Mucosa of stomach (tissue), 1 donor: ENCODE measurements around the gene GNG3.
A peak's percentile ranks its signal among the peaks of the same experiment; 100 is the strongest.

Source experiments
- H3K27me3 ChIP-seq: one replicate; pipeline ENCODE4 v1.7.0; 2013; ENCODE audit warnings: mild to moderate bottlenecking, low read length; ENCODE audit not compliant: control insufficient read depth, insufficient read depth
- H3K36me3 ChIP-seq: one replicate; pipeline ENCODE4 v1.7.0; 2013; ENCODE audit warnings: low read length; ENCODE audit not compliant: control insufficient read depth, insufficient read depth
- H3K4me1 ChIP-seq: one replicate; pipeline ENCODE4 v1.7.0; 2013; ENCODE audit warnings: mild to moderate bottlenecking, low read length; ENCODE audit not compliant: control insufficient read depth, insufficient read depth
- H3K4me3 ChIP-seq: one replicate; pipeline ENCODE4 v1.7.0; 2013; ENCODE audit warnings: low read length
- H3K9ac ChIP-seq: one replicate; pipeline ENCODE4 v1.7.0; 2013; ENCODE audit warnings: mild to moderate bottlenecking, low read length, moderate library complexity
- H3K9me3 ChIP-seq: one replicate; pipeline ENCODE4 v1.7.0; 2013; ENCODE audit warnings: mild to moderate bottlenecking, low read length, moderate library complexity; ENCODE audit not compliant: control insufficient read depth
- donor health status: Pancreatic carcinoma.

Gene GNG3

GRCh38 chr11:62707277-62707861 is at the start of gene GNG3, which contains the start of gene BSCL2:
TSS of gene GNG3 (plus strand) at chr11:62707676. CDS start at chr11:62708296, 620 bp downstream.
TSS of gene BSCL2 (minus strand) at chr11:62707424. CDS start at chr11:62707195, 229 bp downstream.
- Histone ChIP-seq H3K4me3 (peak within 1 kb of the TSS; percentile 75), H3K9ac (peak within 1 kb of the TSS; percentile 45), H3K9me3 (no peaks in the 10 kb centered on the region), H3K36me3 (peaks cover 5% of the 10 kb centered on the region), H3K27me3 (no peaks in the 10 kb centered on the region), H3K4me1 (peaks cover 42% of the 10 kb centered on the region)

- Histone ChIP-seq H3K27me3 (no peaks in the 10 kb centered on the region), H3K4me3 (peak overlapping the region; percentile 96), H3K4me1 (peaks cover 30% of the 10 kb centered on the region), H3K9me3 (no peaks in the 10 kb centered on the region), H3K36me3 (peaks cover 11% of the 10 kb centered on the region), H3K9ac (peak overlapping the region; percentile 79)
These were observed 42.9 kb upstream of the GNG3 start for GRCh38 chr11:62664405-62665074.

GRCh38 chr11:62665075-62665598 is 42.3 kb upstream of the GNG3 start, which contains the start of the genes C11orf98 and CSKMT:
TSS of gene C11orf98 (minus strand) at chr11:62665210. CDS start at chr11:62665169, 41 bp downstream.
TSS of gene CSKMT (plus strand) at chr11:62665312. CDS start at chr11:62665880, 568 bp downstream.
- Histone ChIP-seq H3K4me3 (peak within 1 kb of the TSS; percentile 96), H3K9ac (peak within 1 kb of the TSS; percentile 79), H3K9me3 (no peaks in the 10 kb centered on the region), H3K27me3 (no peaks in the 10 kb centered on the region), H3K4me1 (peaks cover 36% of the 10 kb centered on the region), H3K36me3 (peaks cover 11% of the 10 kb centered on the region)

- Histone ChIP-seq H3K9me3 (no peaks in the 10 kb centered on the region), H3K27me3 (no peaks in the 10 kb centered on the region), H3K9ac (peak overlapping the region; percentile 79), H3K4me1 (peaks cover 36% of the 10 kb centered on the region), H3K4me3 (peak overlapping the region; percentile 96), H3K36me3 (peaks cover 11% of the 10 kb centered on the region)
These were observed 41.7 kb upstream of the GNG3 start for GRCh38 chr11:62665599-62666258.

- Histone ChIP-seq H3K27me3 (no peaks in the 10 kb centered on the region), H3K36me3 (peaks cover 11% of the 10 kb centered on the region), H3K4me1 (peaks cover 36% of the 10 kb centered on the region), H3K4me3 (peak overlapping the region; percentile 96), H3K9ac (peak overlapping the region; percentile 79), H3K9me3 (no peaks in the 10 kb centered on the region)
These were observed 41.1 kb upstream of the GNG3 start for GRCh38 chr11:62666259-62666926.

GRCh38 chr11:62667460-62667859 is 40.0 kb upstream of the GNG3 start:
- Histone ChIP-seq H3K9me3 (no peaks in the 10 kb centered on the region), H3K27me3 (no peaks in the 10 kb centered on the region), H3K4me3 (no peak overlapping the region), H3K4me1 (peaks cover 39% of the 10 kb centered on the region), H3K9ac (peak overlapping the region; percentile 79), H3K36me3 (peaks cover 11% of the 10 kb centered on the region)

- Histone ChIP-seq H3K9me3 (no peaks in the 10 kb centered on the region), H3K36me3 (peaks cover 11% of the 10 kb centered on the region), H3K4me1 (peaks cover 43% of the 10 kb centered on the region), H3K9ac (peak overlapping the region; percentile 17), H3K4me3 (no peak overlapping the region), H3K27me3 (no peaks in the 10 kb centered on the region)
These were observed 37.9 kb upstream of the GNG3 start for GRCh38 chr11:62669420-62670161.

- H3K4me1 ChIP-seq = peaks cover 40% of the 10 kb centered on the region
These were observed 36.3 kb upstream of the GNG3 start for GRCh38 chr11:62671236-62671607.

GRCh38 chr11:62671608-62672389 is 35.7 kb upstream of the GNG3 start, which contains the start of the genes LBHD1 and UQCC3:
TSS of gene LBHD1 (minus strand) at chr11:62672267. CDS start at chr11:62670031, 2,236 bp downstream.
TSS of gene UQCC3 (plus strand) at chr11:62671673. CDS start at chr11:62671746, 73 bp downstream.
- H3K9ac ChIP-seq = peak within 1 kb of the TSS; percentile 94
- H3K27me3 ChIP-seq = no peaks in the 10 kb centered on the region
- H3K4me1 ChIP-seq = peaks cover 34% of the 10 kb centered on the region
- H3K36me3 ChIP-seq = peaks cover 6% of the 10 kb centered on the region
- H3K4me3 ChIP-seq = peak within 1 kb of the TSS; percentile 98
- no peaks in the 10 kb centered on the region for H3K9me3 ChIP-seq

More at GRCh38 chr11:62671236-62671607, 36.3 kb upstream of the GNG3 start:
- Histone ChIP-seq H3K9me3 (no peaks in the 10 kb centered on the region), H3K36me3 (peaks cover 8% of the 10 kb centered on the region), H3K4me3 (peak overlapping the region; percentile 98), H3K9ac (peak overlapping the region; percentile 94), H3K27me3 (no peaks in the 10 kb centered on the region)

GRCh38 chr11:62673196-62673525 is 34.3 kb upstream of the GNG3 start:
- Histone ChIP-seq H3K9me3 (no peaks in the 10 kb centered on the region), H3K36me3 (no peaks in the 10 kb centered on the region), H3K4me1 (peaks cover 29% of the 10 kb centered on the region), H3K9ac (peak overlapping the region; percentile 94), H3K4me3 (no peak overlapping the region), H3K27me3 (no peaks in the 10 kb centered on the region)
